ENCODE results near the gene TLCD4. TPM values are rescaled to one million over a fixed set of nuclear protein-coding genes. Genes with fewer than 3 reads are reported as not detected.

TLCD4 gene
- total RNA-seq, 3 donors from 2014 or later: 53.4 to 77.3 (median 55.1) TPM

- intact Hi-C loops (cut with DNase I, micrococcal nuclease): no loop called here
- H3K9me3 ChIP-seq: no peaks in the 10 kb centered on the region
- TF ChIP-seq CTCF (IDR thresholded peaks at IDR 0.05): no peak
- H3K36me3 ChIP-seq (ENCODE audit: low read depth): no peaks in the 10 kb centered on the region
- peaks cover 38% of the 10 kb centered on the region for H3K4me1 ChIP-seq (ENCODE audit: low read depth)
- ATAC-seq: peak; percentile 14
- H3K4me3 ChIP-seq: peak overlapping the region; percentile 52
- DNase-seq: peak in 1 of 3 donors; percentile 40
These were observed 45.0 kb upstream of the TLCD4 start for GRCh38 chr1:95072117-95072516.

- intact Hi-C loops (cut with DNase I, micrococcal nuclease): no loop called here
- DNase-seq: peak; percentile 95
- ATAC-seq: peak; percentile 89
- peak within 1 kb of the TSS; percentile 52 for H3K4me3 ChIP-seq
- no peaks in the 10 kb centered on the region for H3K9me3 ChIP-seq
- H3K4me1 ChIP-seq (ENCODE audit: low read depth): peaks cover 38% of the 10 kb centered on the region
- no peaks in the 10 kb centered on the region for H3K36me3 ChIP-seq (ENCODE audit: low read depth)
- TF ChIP-seq CTCF (IDR thresholded peaks at IDR 0.05): no peak
These were observed 44.4 kb upstream of the TLCD4 start, which contains the start of gene ALG14 for GRCh38 chr1:95072532-95073419. Gene ALG14, minus strand, starts transcription at chr1:95072951. Its CDS starts 53 bp downstream, at chr1:95072898.

- H3K36me3 ChIP-seq (ENCODE audit: low read depth): no peaks in the 10 kb centered on the region
- peaks cover 33% of the 10 kb centered on the region for H3K4me1 ChIP-seq (ENCODE audit: low read depth)
- no peak for TF ChIP-seq CTCF (IDR thresholded peaks at IDR 0.05)
- DNase-seq: no peak
- peak overlapping the region; percentile 52 for H3K4me3 ChIP-seq
- H3K9me3 ChIP-seq: no peaks in the 10 kb centered on the region
- ATAC-seq: no peak
- intact Hi-C loops (cut with DNase I, micrococcal nuclease): no loop called here
These were observed 43.7 kb upstream of the TLCD4 start for GRCh38 chr1:95073446-95073845.

GRCh38 chr1:95076034-95076433 is 41.1 kb upstream of the TLCD4 start:
- no peak for ATAC-seq
- Histone ChIP-seq H3K4me1 (ENCODE audit: low read depth) (peaks cover 20% of the 10 kb centered on the region), H3K36me3 (ENCODE audit: low read depth) (no peaks in the 10 kb centered on the region), H3K4me3 (no peak overlapping the region), H3K9me3 (no peaks in the 10 kb centered on the region)
- intact Hi-C loops (cut with DNase I, micrococcal nuclease): no loop called here
- no peak for TF ChIP-seq CTCF (IDR thresholded peaks at IDR 0.05)
- no peak for DNase-seq

GRCh38 chr1:95080446-95080845 is 36.7 kb upstream of the TLCD4 start:
- H3K4me1 ChIP-seq (ENCODE audit: low read depth): peaks cover 12% of the 10 kb centered on the region
- H3K36me3 ChIP-seq (ENCODE audit: low read depth): no peaks in the 10 kb centered on the region
- no peaks in the 10 kb centered on the region for H3K9me3 ChIP-seq
- intact Hi-C loops (cut with DNase I, micrococcal nuclease): loop anchor here in 1 of 2 donors (10.0 kb wide), 1 partner anchor 154 kb away; the partner anchor contains the start of gene RWDD3
- H3K4me3 ChIP-seq: no peak overlapping the region
- no peak for TF ChIP-seq CTCF (IDR thresholded peaks at IDR 0.05)
- DNase-seq (no peak), ATAC-seq (no peak)

Data from mucosa of descending colon (tissue), 3 donors.